Measurements from ENCODE around the gene FASN. TPM values are rescaled to one million over a fixed set of nuclear protein-coding genes. Genes with fewer than 3 reads are reported as not detected.

Gene FASN
- polyA plus RNA-seq, 1 of the 3 experiments (the other 2 are of a cell fraction) = 55.1 TPM

DNA sequence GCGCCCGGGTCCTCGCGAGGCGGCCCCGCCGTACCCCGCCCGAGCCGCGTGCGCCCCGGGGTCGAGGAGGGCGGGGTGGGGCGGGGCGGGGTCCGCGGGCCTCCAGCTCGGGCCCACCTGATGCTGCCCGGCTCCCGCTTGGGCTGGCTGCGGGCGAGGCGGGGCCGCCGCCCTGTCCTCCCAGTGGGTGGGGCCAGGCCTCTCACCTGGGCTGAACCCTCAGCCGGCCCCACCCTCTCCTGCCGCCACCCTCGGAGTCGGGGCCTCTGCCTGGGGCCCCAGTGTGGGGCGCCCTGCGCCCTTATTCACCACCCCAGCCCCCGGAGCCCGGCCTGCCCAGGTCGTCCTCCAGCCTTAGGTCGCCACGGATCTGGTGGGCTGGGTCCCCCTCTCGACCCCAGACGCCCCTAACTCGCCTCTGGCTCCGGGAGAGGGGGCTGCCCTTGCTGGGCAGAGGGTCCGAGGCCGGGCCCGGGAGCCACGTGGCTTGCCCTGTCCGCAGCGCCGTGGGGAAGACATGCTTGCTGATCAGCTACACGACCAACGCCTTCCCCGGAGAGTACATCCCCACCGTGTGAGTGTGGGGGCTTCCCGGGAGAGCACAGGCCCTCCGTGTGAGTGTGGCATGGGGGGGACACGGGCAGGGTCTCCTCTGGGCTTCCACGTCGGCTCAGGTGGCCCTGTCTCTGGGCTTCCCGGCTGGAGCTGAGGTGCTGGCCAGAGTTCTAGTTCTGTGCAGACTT is 66.0 kb downstream of the FASN start:
- Histone ChIP-seq H3K36me3 (replicated peaks in 1 of 2; ENCODE audit: control insufficient read depth in 1 of 2, insufficient read depth in 2 of 2, low read length in 1 of 2) (peaks cover 5 to 15% of the 10 kb centered on the region in 2 experiments), H3K4me3 (ENCODE audit: low read depth in 2 of 2, low read length in 1 of 2) (peak overlapping the region; percentile 57 to 62; a peak in 3 of 4 replicates), H3F3A (replicated peaks; ENCODE audit: insufficient read depth) (peaks cover 34% of the 10 kb centered on the region), H3K4me1 (ENCODE audit: control insufficient read depth in 1 of 2, insufficient read depth in 2 of 2, low read depth in 1 of 2, low read length in 1 of 2) (peaks cover 7 to 29% of the 10 kb centered on the region in 2 experiments), H3K9me3 (no peaks in the 10 kb centered on the region), H3K4me2 (peak overlapping the region; percentile 81), H3K27ac (ENCODE audit: low read depth in 2 of 2, low read length in 1 of 2) (peak overlapping the region in 1 of 2 experiments; percentile 62; a peak in 2 of 4 replicates), H3K79me2 (ENCODE audit: insufficient read depth) (no peaks in the 10 kb centered on the region), H3K27me3 (ENCODE audit: insufficient read depth) (no peaks in the 10 kb centered on the region), H2AFZ (ENCODE audit: low read depth) (no peak overlapping the region), H3K9ac (peak overlapping the region; percentile 31; the same call in 1 of the 2 replicates), H4K20me1 (ENCODE audit: insufficient read depth) (peaks cover 4% of the 10 kb centered on the region; the same call in 1 of the 2 replicates), H3K9me2 (no peaks in the 10 kb centered on the region)
- TF ChIP-seq MXI1 (IDR thresholded peaks at IDR 0.05; ENCODE audit: low read depth, low read length) (peak; percentile 62), CTCF (IDR thresholded peaks at IDR 0.05) (no peak)
- WGBS (ENCODE audit: low lambda C conversion rate) = 17% methylated on average over 11 of the region's 59 CpGs
- ChIA-PET POLR2A (interaction anchor here (0.9 to 3.4 kb wide), 3 partner anchors 10 to 123 kb away, joined by 3 to 9 read pairs (median 7); partner anchors contain the start of genes CENPX and LRRC45), CTCF (interaction anchor here (0.8 to 35.7 kb wide), 15 partner anchors 11 to 163 kb away, joined by 3 to 1216 read pairs (median 14); partner anchors contain the start of genes CENPX, LRRC45, MAFG and NOTUM)
- peak; percentile 85 for DNase-seq

DNA sequence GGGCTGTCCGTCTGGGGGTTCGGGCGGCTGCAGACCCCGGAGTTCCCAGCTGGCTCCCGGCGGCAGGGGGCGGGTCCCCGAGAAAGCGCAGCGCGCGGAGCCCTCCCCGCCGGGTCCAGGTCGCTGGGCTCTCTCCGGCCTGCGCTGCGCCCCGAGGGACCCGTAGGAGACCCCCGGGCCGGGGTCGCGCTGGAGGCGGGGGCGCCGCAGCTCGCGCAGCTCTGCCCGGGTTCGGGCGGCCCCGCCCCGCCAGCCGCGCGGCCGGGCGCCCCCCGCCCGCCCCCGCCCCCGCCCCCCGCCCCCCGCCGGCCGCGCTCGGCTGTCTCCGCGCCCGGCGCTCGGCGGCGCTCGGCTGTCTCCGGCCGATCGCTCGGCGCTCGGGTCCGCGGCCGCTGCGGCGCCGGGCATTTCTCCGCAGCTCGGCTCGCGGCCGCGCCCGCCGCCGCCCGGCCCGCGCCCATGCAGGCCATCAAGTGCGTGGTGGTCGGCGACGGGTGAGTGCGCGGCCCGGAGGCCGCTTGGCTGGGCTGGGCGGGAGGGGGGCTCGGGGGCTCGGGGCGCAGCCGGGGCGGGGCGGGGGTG is 66.6 kb downstream of the FASN start, which contains the start of gene RAC3:
TSS of gene RAC3 (plus strand) at position 376 of the 582 bp plus-strand sequence. CDS start at position 460, 84 bp downstream.
- H3K9me3 ChIP-seq = no peaks in the 10 kb centered on the region
- H3K36me3 ChIP-seq (replicated peaks in 1 of 2; ENCODE audit: control insufficient read depth in 1 of 2, insufficient read depth in 2 of 2, low read length in 1 of 2) = peaks cover 5 to 17% of the 10 kb centered on the region in 2 experiments
- H3K27ac ChIP-seq (ENCODE audit: low read depth in 2 of 2, low read length in 1 of 2) = peak within 1 kb of the TSS in 1 of 2 experiments; percentile 85; a peak in 2 of 4 replicates
- ChIA-PET POLR2A (interaction anchor here (0.8 to 3.4 kb wide), 8 partner anchors 9 to 124 kb away, joined by 3 to 11 read pairs (median 5); partner anchors contain the start of genes CENPX, FASN and LRRC45), CTCF (interaction anchor here (0.8 to 35.7 kb wide), 24 partner anchors 8 to 326 kb away, joined by 3 to 1216 read pairs (median 14); partner anchors contain the start of genes ASPSCR1, CCDC57, CENPX and DCXR)
- no peaks in the 10 kb centered on the region for H3K9me2 ChIP-seq
- peaks cover 4% of the 10 kb centered on the region; the same call in 1 of the 2 replicates for H4K20me1 ChIP-seq (ENCODE audit: insufficient read depth)
- 0% methylated on average over 13 of the region's 96 CpGs for WGBS (ENCODE audit: low lambda C conversion rate)
- peak within 1 kb of the TSS; percentile 72; the same call in 1 of the 2 replicates for H2AFZ ChIP-seq (ENCODE audit: low read depth)
- peaks cover 29% of the 10 kb centered on the region for H3F3A ChIP-seq (replicated peaks; ENCODE audit: insufficient read depth)
- peak within 1 kb of the TSS; percentile 31; the same call in 1 of the 2 replicates for H3K9ac ChIP-seq
- H3K79me2 ChIP-seq (ENCODE audit: insufficient read depth) = no peaks in the 10 kb centered on the region
- peak within 1 kb of the TSS; percentile 57 to 62 for H3K4me3 ChIP-seq (ENCODE audit: low read depth in 2 of 2, low read length in 1 of 2)
- no peaks in the 10 kb centered on the region for H3K27me3 ChIP-seq (ENCODE audit: insufficient read depth)
- peak within 1 kb of the TSS; percentile 90 for H3K4me2 ChIP-seq
- H3K4me1 ChIP-seq (ENCODE audit: control insufficient read depth in 1 of 2, insufficient read depth in 2 of 2, low read depth in 1 of 2, low read length in 1 of 2) = peaks cover 2 to 24% of the 10 kb centered on the region in 2 experiments; a peak in 3 of 4 replicates
- TF ChIP-seq RXRA (IDR thresholded peaks at IDR 0.05; ENCODE audit: borderline replicate concordance, low read depth) (no peak), RAD21 (IDR thresholded peaks at IDR 0.05; ENCODE audit: low read length) (no peak), POLR2AphosphoS5 (IDR thresholded peaks at IDR 0.05; ENCODE audit: low read depth, low read length) (no peak), SIN3A (IDR thresholded peaks at IDR 0.05; ENCODE audit: borderline replicate concordance, low read depth, low read length) (no peak), TAF1 (IDR thresholded peaks at IDR 0.05; ENCODE audit: borderline replicate concordance, low read depth, low read length) (no peak), NFIC (IDR thresholded peaks at IDR 0.05; ENCODE audit: borderline replicate concordance) (no peak)
- TF ChIP-seq, protein P1, sequence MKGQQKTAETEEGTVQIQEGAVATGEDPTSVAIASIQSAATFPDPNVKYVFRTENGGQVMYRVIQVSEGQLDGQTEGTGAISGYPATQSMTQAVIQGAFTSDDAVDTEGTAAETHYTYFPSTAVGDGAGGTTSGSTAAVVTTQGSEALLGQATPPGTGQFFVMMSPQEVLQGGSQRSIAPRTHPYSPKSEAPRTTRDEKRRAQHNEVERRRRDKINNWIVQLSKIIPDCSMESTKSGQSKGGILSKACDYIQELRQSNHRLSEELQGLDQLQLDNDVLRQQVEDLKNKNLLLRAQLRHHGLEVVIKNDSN (IDR thresholded peaks at IDR 0.05; ENCODE audit: borderline replicate concordance, low read depth) = no peak
- TF ChIP-seq, protein P2, sequence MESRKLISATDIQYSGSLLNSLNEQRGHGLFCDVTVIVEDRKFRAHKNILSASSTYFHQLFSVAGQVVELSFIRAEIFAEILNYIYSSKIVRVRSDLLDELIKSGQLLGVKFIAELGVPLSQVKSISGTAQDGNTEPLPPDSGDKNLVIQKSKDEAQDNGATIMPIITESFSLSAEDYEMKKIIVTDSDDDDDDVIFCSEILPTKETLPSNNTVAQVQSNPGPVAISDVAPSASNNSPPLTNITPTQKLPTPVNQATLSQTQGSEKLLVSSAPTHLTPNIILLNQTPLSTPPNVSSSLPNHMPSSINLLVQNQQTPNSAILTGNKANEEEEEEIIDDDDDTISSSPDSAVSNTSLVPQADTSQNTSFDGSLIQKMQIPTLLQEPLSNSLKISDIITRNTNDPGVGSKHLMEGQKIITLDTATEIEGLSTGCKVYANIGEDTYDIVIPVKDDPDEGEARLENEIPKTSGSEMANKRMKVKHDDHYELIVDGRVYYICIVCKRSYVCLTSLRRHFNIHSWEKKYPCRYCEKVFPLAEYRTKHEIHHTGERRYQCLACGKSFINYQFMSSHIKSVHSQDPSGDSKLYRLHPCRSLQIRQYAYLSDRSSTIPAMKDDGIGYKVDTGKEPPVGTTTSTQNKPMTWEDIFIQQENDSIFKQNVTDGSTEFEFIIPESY (IDR thresholded peaks at IDR 0.05; ENCODE audit: borderline replicate concordance, low read depth) = no peak
- TF ChIP-seq, protein P3, sequence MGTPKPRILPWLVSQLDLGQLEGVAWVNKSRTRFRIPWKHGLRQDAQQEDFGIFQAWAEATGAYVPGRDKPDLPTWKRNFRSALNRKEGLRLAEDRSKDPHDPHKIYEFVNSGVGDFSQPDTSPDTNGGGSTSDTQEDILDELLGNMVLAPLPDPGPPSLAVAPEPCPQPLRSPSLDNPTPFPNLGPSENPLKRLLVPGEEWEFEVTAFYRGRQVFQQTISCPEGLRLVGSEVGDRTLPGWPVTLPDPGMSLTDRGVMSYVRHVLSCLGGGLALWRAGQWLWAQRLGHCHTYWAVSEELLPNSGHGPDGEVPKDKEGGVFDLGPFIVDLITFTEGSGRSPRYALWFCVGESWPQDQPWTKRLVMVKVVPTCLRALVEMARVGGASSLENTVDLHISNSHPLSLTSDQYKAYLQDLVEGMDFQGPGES (IDR thresholded peaks at IDR 0.05; ENCODE audit: low read depth, low read length) = no peak
- peak; percentile 93 for DNase-seq
